ENCODE measurements around the gene EHBP1L1.

Gene EHBP1L1

GRCh38 chr11:65578134-65578533 is 2.3 kb downstream of the EHBP1L1 start:
- no peak for DNase-seq

GRCh38 chr11:65578667-65579066 is 2.8 kb downstream of the EHBP1L1 start:
- no peak for DNase-seq

- no peak for DNase-seq
Observed at GRCh38 chr11:65579291-65579690, 3.4 kb downstream of the EHBP1L1 start.

GRCh38 chr11:65580031-65580692 is 4.3 kb downstream of the EHBP1L1 start:
- DNase-seq: no peak

GRCh38 chr11:65580756-65581155 is 4.9 kb downstream of the EHBP1L1 start:
- DNase-seq: no peak

GRCh38 chr11:65581928-65582327 is 6.1 kb downstream of the EHBP1L1 start:
- no peak for DNase-seq

GRCh38 chr11:65583589-65583988 is 7.7 kb downstream of the EHBP1L1 start:
- DNase-seq: no peak

GRCh38 chr11:65584106-65584505 is 8.3 kb downstream of the EHBP1L1 start:
- no peak for DNase-seq

GRCh38 chr11:65584723-65585171 is 8.9 kb downstream of the EHBP1L1 start:
- DNase-seq: no peak

- no peak for DNase-seq
Observed at GRCh38 chr11:65585396-65586246, 9.8 kb downstream of the EHBP1L1 start.

- no peak for DNase-seq
Observed at GRCh38 chr11:65586247-65586630, 10.4 kb downstream of the EHBP1L1 start.

GRCh38 chr11:65586676-65587075 is 10.8 kb downstream of the EHBP1L1 start:
- no peak for DNase-seq

GRCh38 chr11:65588199-65589054 is 12.6 kb downstream of the EHBP1L1 start:
- DNase-seq: peak in 1 of 2 experiments; percentile 32

GRCh38 chr11:65589444-65590239 is 13.8 kb downstream of the EHBP1L1 start:
- DNase-seq: no peak

- peak in 1 of 2 experiments; percentile 34 for DNase-seq
Observed at GRCh38 chr11:65590240-65590738, 14.4 kb downstream of the EHBP1L1 start.

GRCh38 chr11:65591939-65592857 is 16.3 kb downstream of the EHBP1L1 start:
- no peak for DNase-seq

- no peak for DNase-seq
Observed at GRCh38 chr11:65592858-65593517, 17.1 kb downstream of the EHBP1L1 start.

GRCh38 chr11:65593518-65594414 is 17.9 kb downstream of the EHBP1L1 start:
- no peak for DNase-seq

GRCh38 chr11:65595131-65595530 is 19.3 kb downstream of the EHBP1L1 start:
- DNase-seq: no peak

Measured in NCI-H446 (cell line).